Gastroesophageal sphincter (tissue), 4 donors: ENCODE measurements around the gene ZNF653. TPM values are rescaled to one million over a fixed set of nuclear protein-coding genes. Genes with fewer than 3 reads are reported as not detected.

Experiments used
- ATAC-seq: fragments of 150-250 bp; one replicate; pipeline ENCODE4 v1.9.1; 2016; ENCODE audit warnings: mild to moderate bottlenecking, moderate library complexity
- H3K27ac ChIP-seq, 4 donors: fragments of 200-600 bp; sonication (generic) in 3 of 4; 1 replicate in 3 of 4; 2 replicates in 1 of 4; pipeline ENCODE4 v1.5.1; 2016 to 2019
- H3K27me3 ChIP-seq: fragments of 200-600 bp; sonication (generic); one replicate; pipeline ENCODE4 v1.5.1; 2019
- H3K36me3 ChIP-seq, 2 donors: fragments of 200-600 bp; sonication (generic); one replicate each; pipeline ENCODE4 v1.5.1; 2019; ENCODE audit warnings: control low read depth in 1 of 2
- H3K4me1 ChIP-seq, 3 donors: fragments of 200-600 bp; sonication (generic); 1 replicate in 2 of 3; 2 replicates in 1 of 3; pipeline ENCODE4 v1.5.1; 2016 to 2019; ENCODE audit warnings: control low read depth in 2 of 3
- H3K4me3 ChIP-seq, 2 donors: fragments of 200-600 bp; sonication (generic); one replicate each; pipeline ENCODE4 v1.5.1; 2019; ENCODE audit warnings: mild to moderate bottlenecking in 1 of 2, moderate library complexity in 1 of 2
- H3K9me3 ChIP-seq, 3 donors: fragments of 200-600 bp; sonication (generic); one replicate each; pipeline ENCODE4 v1.5.1; 2017 to 2019; ENCODE audit warnings: control low read depth in 2 of 3
- CTCF ChIP-seq, 4 experiments: fragments of 200-600 bp in 2 of 4; fragments of 450-650 bp in 2 of 4; sonication (generic) in 1 of 4; IDR thresholded peaks; one replicate each; pipeline ENCODE4 v1.5.1; 2017 to 2019; ENCODE audit warnings: antibody characterized with exemption in 4 of 4, mild to moderate bottlenecking in 2 of 4, moderate library complexity in 2 of 4
- EP300 ChIP-seq: sonication (generic); formaldehyde crosslinking; IDR thresholded peaks from one replicate; pipeline ENCODE4 v1.6.1; 2017; ENCODE audit warnings: antibody characterized with exemption, mild to moderate bottlenecking
- POLR2A ChIP-seq, 2 donors: fragments of 450-650 bp; IDR thresholded peaks; one replicate each; pipeline ENCODE4 v1.6.1; 2017; ENCODE audit warnings: antibody characterized with exemption in 2 of 2, mild to moderate bottlenecking in 2 of 2, moderate library complexity in 1 of 2
- POLR2AphosphoS5 ChIP-seq: sonication (generic); formaldehyde crosslinking; IDR thresholded peaks from one replicate; pipeline ENCODE4 v1.6.1; 2017; ENCODE audit warnings: antibody characterized with exemption
- WGBS, 2 donors: methylation state at CpG; one replicate each; pipeline ENCODE4 v1.1.5; 2018; ENCODE audit warnings: low coverage in 1 of 2; 5-methylcytosine and 5-hydroxymethylcytosine counted together
- total RNA-seq, 4 donors: library from RNA; depleted of rRNA; stranded (reverse); fragments of >200 nt; gene quantifications; one replicate each; pipeline ENCODE4 v1.1.0, GENCODE V29; 2016

ZNF653 gene
- total RNA-seq, 4 donors from 2014 or later, result 5.1 to 20.4 (median 10.6) TPM

DNA sequence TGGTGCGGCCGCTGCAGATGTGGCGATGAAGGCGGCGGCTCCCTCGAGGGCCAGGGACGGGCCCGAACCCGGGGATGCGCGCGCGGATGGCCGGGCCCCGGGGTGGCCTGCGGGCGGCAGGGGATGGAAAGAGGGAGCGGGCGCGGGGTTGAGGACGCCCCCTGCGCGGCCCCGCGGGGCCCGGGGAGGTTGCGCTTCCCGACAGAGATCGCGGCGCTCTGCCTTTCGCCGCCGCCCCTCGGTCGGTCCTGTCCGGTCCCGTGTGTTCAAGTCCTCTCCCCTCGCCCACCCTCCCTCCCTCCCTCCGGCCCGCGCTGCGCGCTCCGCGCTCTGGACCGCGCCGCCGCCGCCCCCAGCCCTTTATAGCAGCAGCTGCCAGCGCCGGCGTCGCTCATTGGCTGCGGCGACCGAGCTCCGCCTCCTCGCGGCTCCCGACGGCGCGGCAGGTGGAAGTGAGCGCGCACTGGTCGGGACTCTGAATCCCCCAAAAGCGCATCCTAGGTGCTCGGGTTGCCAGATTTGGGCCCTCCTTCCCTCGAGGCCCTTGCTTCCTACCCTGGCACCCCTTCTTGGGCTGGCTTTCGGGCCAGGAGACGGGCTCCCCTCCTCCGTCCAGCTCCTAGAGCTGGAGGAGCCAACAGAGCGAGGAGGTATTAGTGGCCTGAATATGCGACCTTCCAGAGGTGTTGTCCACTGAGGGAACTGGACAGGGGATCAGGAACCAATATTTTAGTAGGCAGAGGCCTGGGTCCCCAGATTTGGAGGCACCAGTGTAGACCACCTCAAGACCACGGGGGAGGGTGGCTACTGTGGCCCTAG, 24.7 kb downstream of the ZNF653 start, which contains the start of gene ELAVL3:
ELAVL3 (minus strand) TSS at position 332 of the 819 bp plus-strand sequence. CDS start 438 bp downstream, outside the sequence.
- TF ChIP-seq EP300 (no peak), CTCF (IDR thresholded peaks at IDR 0.05) (peak in 1 of 4 experiments; percentile 7), POLR2A (IDR thresholded peaks at IDR 0.05) (no peak)
- peak within 1 kb of the TSS in 1 of 2 donors; percentile 41 for H3K4me3 ChIP-seq
- no peak within 1 kb of the TSS for H3K27ac ChIP-seq
- ATAC-seq, result no peak
- peaks cover 0 to 5% (median 0%) of the 10 kb centered on the region in 3 donors for H3K9me3 ChIP-seq
- H3K36me3 ChIP-seq, result peaks cover 0 to 28% of the 10 kb centered on the region in 2 donors
- 4% methylated on average over 11 of the region's 77 CpGs; no CpG with 5 or more reads in 1 of the 2 donors for WGBS, 2 donors
- peaks cover 3 to 42% (median 24%) of the 10 kb centered on the region in 3 donors for H3K4me1 ChIP-seq
- peaks cover 70% of the 10 kb centered on the region for H3K27me3 ChIP-seq

DNA sequence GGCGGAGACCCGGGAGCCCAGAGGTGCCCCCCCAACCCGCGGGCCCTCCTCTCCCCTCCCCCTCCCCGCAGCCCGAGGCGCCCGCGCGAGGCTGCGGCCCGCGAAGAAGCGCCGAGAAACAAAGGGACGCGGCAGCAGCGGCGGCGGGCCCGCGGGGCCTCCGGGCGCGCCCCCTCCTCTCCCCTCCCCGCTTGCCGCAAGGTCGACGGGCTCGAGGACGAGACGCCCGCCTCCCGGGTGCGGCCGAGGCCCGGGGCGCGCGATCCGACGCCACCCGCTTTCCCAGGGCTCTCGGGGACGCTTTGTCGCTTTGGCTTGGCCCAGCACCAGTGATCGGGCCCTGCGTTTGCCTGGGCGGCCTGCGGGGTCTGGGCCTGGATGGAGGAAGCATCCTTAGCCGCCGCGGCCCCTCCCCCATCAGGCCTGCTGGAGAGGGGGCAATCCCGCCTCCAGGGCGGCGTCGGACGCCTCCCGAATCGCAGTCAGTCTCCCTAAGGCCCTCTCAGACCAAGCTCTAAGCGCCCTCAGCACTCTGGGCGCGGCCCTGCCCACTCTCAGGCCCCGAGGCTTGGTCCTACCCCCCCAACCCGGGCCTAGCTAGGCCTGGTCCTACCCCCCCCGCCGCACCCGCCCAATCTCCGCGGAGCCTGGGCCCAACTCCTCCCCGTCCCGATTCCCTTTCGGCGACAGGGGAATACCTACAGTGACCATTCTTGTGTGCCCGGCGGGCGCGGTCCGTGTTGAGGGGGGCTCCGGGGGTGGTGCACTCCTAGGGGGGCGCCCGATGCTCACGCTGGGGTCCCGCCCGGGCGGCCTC, 25.5 kb downstream of the ZNF653 start:
- ATAC-seq, result no peak
- Histone ChIP-seq H3K36me3 (peaks cover 0 to 20% of the 10 kb centered on the region in 2 donors), H3K27me3 (peaks cover 62% of the 10 kb centered on the region), H3K4me1 (peaks cover 3 to 42% (median 24%) of the 10 kb centered on the region in 3 donors), H3K4me3 (peak overlapping the region in 1 of 2 donors; percentile 33), H3K27ac (no peak overlapping the region), H3K9me3 (peaks cover 0 to 5% (median 0%) of the 10 kb centered on the region in 3 donors)
- TF ChIP-seq POLR2A (IDR thresholded peaks at IDR 0.05), result no peak
- TF ChIP-seq POLR2AphosphoS5, result no peak
- no peak for TF ChIP-seq EP300
- no peak for TF ChIP-seq CTCF (IDR thresholded peaks at IDR 0.05)
- no CpG with 5 or more reads among the region's 86 CpGs for WGBS, 2 donors

- Histone ChIP-seq H3K27me3 (peaks cover 54% of the 10 kb centered on the region), H3K4me1 (peaks cover 3 to 42% (median 24%) of the 10 kb centered on the region in 3 donors), H3K36me3 (peaks cover 0 to 13% of the 10 kb centered on the region in 2 donors), H3K27ac (no peak overlapping the region), H3K9me3 (peaks cover 0 to 5% (median 0%) of the 10 kb centered on the region in 3 donors), H3K4me3 (peak overlapping the region in 1 of 2 donors; percentile 33)
- 12 to 23% methylated on average over 18 to 22 of the region's 62 CpGs for WGBS, 2 donors
- TF ChIP-seq POLR2AphosphoS5 (no peak), EP300 (no peak), POLR2A (IDR thresholded peaks at IDR 0.05) (no peak), CTCF (IDR thresholded peaks at IDR 0.05) (no peak)
- ATAC-seq, result no peak
These were observed 26.3 kb downstream of the ZNF653 start for GRCh38 chr19:11479090-11479897.

DNA sequence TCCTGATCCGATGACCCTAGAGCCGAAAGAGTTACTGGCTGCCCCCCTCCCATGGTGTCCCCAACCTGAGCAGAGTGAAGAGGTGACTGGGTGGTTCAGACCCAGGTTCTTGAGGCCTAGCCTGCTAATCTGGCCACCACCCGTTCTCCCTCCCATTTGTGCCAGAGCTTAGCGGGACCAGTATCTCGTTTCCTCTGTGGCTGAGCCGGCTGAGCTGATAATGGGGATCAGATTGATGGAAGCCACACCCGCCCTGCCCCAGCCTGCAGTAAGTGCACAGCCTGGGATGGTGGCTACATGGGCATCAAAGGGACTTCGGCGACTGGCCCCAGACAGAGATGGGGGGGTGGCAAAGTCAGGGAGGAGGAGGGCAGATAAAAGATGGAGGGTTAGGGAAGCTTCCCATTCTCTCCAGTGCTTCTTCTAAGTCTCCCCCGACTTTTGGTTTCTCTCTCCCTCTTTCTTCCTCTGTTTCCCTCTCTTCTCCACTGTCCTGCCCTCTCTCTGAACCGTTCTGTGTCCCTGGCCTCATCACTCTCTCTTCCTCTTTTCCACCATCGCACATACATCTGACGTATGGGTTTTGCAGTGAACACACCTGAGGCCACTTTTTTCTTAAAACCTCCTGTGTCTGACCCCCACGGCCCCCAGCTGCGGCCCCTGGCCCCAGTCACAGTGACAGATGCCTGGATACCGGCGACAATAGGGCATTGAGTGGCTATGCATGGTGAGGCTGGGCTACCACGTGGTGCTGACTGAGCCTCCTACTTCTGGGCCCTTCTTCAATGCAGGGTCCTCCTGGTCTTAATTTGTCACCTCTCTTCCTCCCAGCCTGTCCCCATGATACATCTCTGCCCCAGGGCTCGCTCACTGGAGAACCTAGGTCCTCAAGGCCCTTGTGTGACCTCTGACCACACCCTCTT, 27.2 kb downstream of the ZNF653 start:
- Histone ChIP-seq H3K4me3 (no peak overlapping the region), H3K36me3 (peaks cover 0 to 4% of the 10 kb centered on the region in 2 donors), H3K9me3 (peaks cover 0 to 5% (median 0%) of the 10 kb centered on the region in 3 donors), H3K4me1 (peaks cover 3 to 42% (median 24%) of the 10 kb centered on the region in 3 donors), H3K27me3 (peaks cover 45% of the 10 kb centered on the region), H3K27ac (no peak overlapping the region)
- 60 to 66% methylated on average over 2 to 15 of the region's 19 CpGs for WGBS, 2 donors
- no peak for ATAC-seq
- TF ChIP-seq EP300 (no peak), POLR2A (IDR thresholded peaks at IDR 0.05) (no peak), CTCF (IDR thresholded peaks at IDR 0.05) (no peak), POLR2AphosphoS5 (no peak)
